ENCODE data around the gene THOC7. TPM values are rescaled to one million over a fixed set of nuclear protein-coding genes. Genes with fewer than 3 reads are reported as not detected.

The THOC7 gene
- total and polyA plus RNA-seq, 2 donors (not counting 3 experiments of a cell fraction or from before 2014, with no cell fraction given): 16.9 to 68.7 TPM

GRCh38 chr3:63832395-63832794 lies 31.2 kb downstream of the THOC7 start:
- CTCF ChIA-PET: interaction anchor here (1.5 kb wide), 1 partner anchor 191 kb away, joined by 3 read pairs; the partner anchor contains the start of gene PSMD6
- no peak for FAIRE-seq

More at GRCh38 chr3:63832395-63832794, 31.2 kb downstream of the THOC7 start:
- Histone ChIP-seq H3K9me3 (replicated peaks; ENCODE audit: control insufficient read depth, insufficient read depth, low read length) (no peaks in the 10 kb centered on the region), H3K4me3 (replicated peaks in 1 of 3; ENCODE audit: insufficient read depth in 1 of 3, low read depth in 1 of 3, low read length in 3 of 3) (no peak overlapping the region), H3K4me2 (ENCODE audit: insufficient read depth, low read length) (no peak overlapping the region), H2AFZ (ENCODE audit: low read depth, low read length) (no peak overlapping the region), H3K79me2 (ENCODE audit: control insufficient read depth, insufficient read depth, low read length) (no peaks in the 10 kb centered on the region), H3K9ac (replicated peaks; ENCODE audit: extremely low read depth, insufficient read depth, low read length) (no peak overlapping the region), H4K20me1 (replicated peaks; ENCODE audit: control insufficient read depth, extremely low read depth, insufficient read depth, low read length) (no peaks in the 10 kb centered on the region), H3K36me3 (ENCODE audit: control insufficient read depth in 2 of 2, extremely low read depth in 1 of 2, insufficient read depth in 2 of 2, low read length in 2 of 2) (peaks cover 0 to 6% of the 10 kb centered on the region in 2 experiments), H3K27ac (ENCODE audit: insufficient read depth, low read depth, low read length) (no peak overlapping the region), H3K27me3 (ENCODE audit: control insufficient read depth in 2 of 2, insufficient read depth in 2 of 2, low read length in 2 of 2) (no peaks in the 10 kb centered on the region), H3K4me1 (ENCODE audit: control insufficient read depth, extremely low read depth, insufficient read depth, low read length) (no peaks in the 10 kb centered on the region), H3K9me1 (replicated peaks; ENCODE audit: control insufficient read depth, extremely low read depth, insufficient read depth, low read length) (no peaks in the 10 kb centered on the region)
- POLR2A ChIA-PET: no interaction called here
- dilution Hi-C loops (cut with MboI; ENCODE audit: extremely low pct_ligation_motif_present, low sequenced_read_pairs): no loop called here
- no peak for DNase-seq (ENCODE audit: low read depth, low spot score)
- intact Hi-C loops (cut with micrococcal nuclease): no loop called here
- BruUV-seq (replicated peaks): no TSS peak
- TF ChIP-seq POLR2AphosphoS5 (IDR thresholded peaks at IDR 0.05; ENCODE audit: insufficient read depth, low read depth, low read length) (no peak), JUN (IDR thresholded peaks at IDR 0.05; ENCODE audit: borderline replicate concordance, insufficient read depth, insufficient read length, low read depth) (no peak), CTCF (IDR thresholded peaks at IDR 0.05; ENCODE audit: extremely low read depth in 1 of 2, insufficient read depth in 1 of 2, low read depth in 1 of 2, low read length in 2 of 2) (no peak), EZH2 (IDR thresholded peaks at IDR 0.05; ENCODE audit: borderline replicate concordance, low read depth, low read length, severe bottlenecking) (no peak), POLR2A (IDR thresholded peaks at IDR 0.05; ENCODE audit: low read depth, low read length) (no peak), FOS (IDR thresholded peaks at IDR 0.05; ENCODE audit: borderline replicate concordance, insufficient read depth, low read length) (no peak), MYC (IDR thresholded peaks at IDR 0.05; ENCODE audit: low read depth, low read length) (no peak), MAX (IDR thresholded peaks at IDR 0.05; ENCODE audit: insufficient read depth, insufficient read length) (no peak), GATA2 (IDR thresholded peaks at IDR 0.05; ENCODE audit: insufficient read depth, insufficient read length, low read depth, low read length) (no peak)
